OCI-LY1 (cell line): ENCODE measurements around the gene PAPOLA.
A peak's percentile ranks its signal among the peaks of the same experiment; 100 is the strongest.

Source experiments
- H2AFZ ChIP-seq: fragments of 200-600 bp; sonication (generic), shearing (Covaris generic); 2 replicates; pipeline ENCODE4 v1.6.0; 2014; ENCODE audit warnings: antibody characterized with exemption, mild to moderate bottlenecking, low read length
- H3F3A ChIP-seq: fragments of 200-600 bp; sonication (generic), shearing (Covaris generic); 2 replicates; pipeline ENCODE4 v1.6.0; 2014; ENCODE audit warnings: mild to moderate bottlenecking, antibody characterized with exemption, low read length, moderate library complexity; ENCODE audit not compliant: insufficient read depth
- H3K27ac ChIP-seq: fragments of 200-600 bp; sonication (generic); 2 replicates; pipeline ENCODE4 v1.5.1; 2014; ENCODE audit warnings: low read length, mixed run types, mild to moderate bottlenecking, low read depth; ENCODE audit not compliant: poor library complexity, severe bottlenecking
- H3K27me3 ChIP-seq: fragments of 200-600 bp; sonication (generic); 2 replicates; pipeline ENCODE4 v1.6.0; 2014; ENCODE audit warnings: antibody characterized with exemption, mild to moderate bottlenecking, low read length, moderate library complexity; ENCODE audit not compliant: insufficient read depth
- H3K36me3 ChIP-seq: fragments of 200-600 bp; sonication (generic); 2 replicates; pipeline ENCODE4 v1.6.1; 2014; ENCODE audit warnings: mild to moderate bottlenecking, antibody characterized with exemption, low read length, moderate library complexity, mixed read lengths; ENCODE audit not compliant: insufficient read depth
- H3K4me1 ChIP-seq: fragments of 200-600 bp; sonication (generic); 2 replicates; pipeline ENCODE4 v1.5.1; 2014; ENCODE audit warnings: mild to moderate bottlenecking, low read length, moderate library complexity; ENCODE audit not compliant: insufficient read depth, severe bottlenecking
- H3K4me2 ChIP-seq: fragments of 200-600 bp; sonication (generic), shearing (Covaris generic); 2 replicates; pipeline ENCODE4 v1.6.1; 2014; ENCODE audit warnings: low read length
- H3K4me3 ChIP-seq: fragments of 200-600 bp; sonication (generic); 2 replicates; pipeline ENCODE4 v1.5.1; 2014; ENCODE audit warnings: low read length, low read depth, mild to moderate bottlenecking, mixed read lengths; ENCODE audit not compliant: poor library complexity, severe bottlenecking
- H3K79me2 ChIP-seq: fragments of 200-600 bp; shearing (Covaris generic); 2 replicates; pipeline ENCODE4 v1.6.1; 2016; ENCODE audit warnings: mixed run types, low read length, mixed read lengths; ENCODE audit not compliant: insufficient read depth
- H3K9ac ChIP-seq: fragments of 200-600 bp; sonication (generic), shearing (Covaris generic); 2 replicates; pipeline ENCODE4 v1.6.1; 2014; ENCODE audit warnings: mild to moderate bottlenecking, low read length, mixed read lengths
- H3K9me2 ChIP-seq: fragments of 200-600 bp; sonication (generic), shearing (Covaris generic); 2 replicates; pipeline ENCODE4 v1.6.1; 2014; ENCODE audit warnings: low read depth, mild to moderate bottlenecking, low read length, mixed read lengths
- H3K9me3 ChIP-seq: fragments of 200-600 bp; shearing (Covaris generic); 2 replicates; pipeline ENCODE4 v1.6.1; 2014; ENCODE audit warnings: low read length, mixed read lengths
- H4K20me1 ChIP-seq: fragments of 200-600 bp; sonication (generic), shearing (Covaris generic); 2 replicates; pipeline ENCODE4 v1.6.0; 2016; ENCODE audit warnings: mild to moderate bottlenecking, low read length; ENCODE audit not compliant: insufficient read depth
- EZH2 ChIP-seq: fragments of 200-600 bp; sonication (generic), shearing (Covaris generic); IDR thresholded peaks from 2 replicates; pipeline ENCODE4 v1.8.0; 2017; ENCODE audit warnings: borderline replicate concordance, mixed run types, mild to moderate bottlenecking, antibody characterized with exemption, low read length, moderate library complexity, mixed read lengths
- TF ChIP-seq, protein P1 (sequence below): fragments of 200-600 bp; sonication (generic), shearing (Covaris generic); IDR thresholded peaks from 2 replicates; pipeline ENCODE4 v1.5.1; 2017; ENCODE audit warnings: mild to moderate bottlenecking, antibody characterized with exemption, low read length, moderate library complexity, mixed read lengths

Gene PAPOLA

DNA sequence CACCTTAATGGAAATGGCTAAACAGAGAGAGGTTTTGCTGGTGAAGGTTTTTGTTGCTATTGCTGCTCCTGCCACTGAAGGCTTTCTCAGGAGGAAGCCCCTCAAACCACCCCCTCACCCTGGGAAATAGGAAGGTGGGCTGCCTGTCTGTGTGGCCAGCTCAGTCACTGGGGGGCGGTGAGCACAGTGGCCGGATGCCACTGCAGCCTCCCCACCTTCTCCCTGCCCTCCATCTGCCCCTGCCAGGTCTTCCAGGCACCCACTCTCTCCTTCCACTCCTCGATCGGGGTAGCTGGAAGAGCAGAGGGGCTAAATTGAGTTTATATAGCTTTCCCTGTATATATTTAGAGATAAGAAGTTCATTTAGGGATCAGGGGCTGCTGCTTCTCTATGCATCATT lies 80.8 kb downstream of the PAPOLA start:
- H3F3A ChIP-seq, result no peaks in the 10 kb centered on the region
- no peaks in the 10 kb centered on the region for H3K4me1 ChIP-seq
- no peak overlapping the region for H2AFZ ChIP-seq
- H3K79me2 ChIP-seq, result no peaks in the 10 kb centered on the region
- H4K20me1 ChIP-seq, result no peaks in the 10 kb centered on the region
- no peak for TF ChIP-seq EZH2
- TF ChIP-seq, protein P1, sequence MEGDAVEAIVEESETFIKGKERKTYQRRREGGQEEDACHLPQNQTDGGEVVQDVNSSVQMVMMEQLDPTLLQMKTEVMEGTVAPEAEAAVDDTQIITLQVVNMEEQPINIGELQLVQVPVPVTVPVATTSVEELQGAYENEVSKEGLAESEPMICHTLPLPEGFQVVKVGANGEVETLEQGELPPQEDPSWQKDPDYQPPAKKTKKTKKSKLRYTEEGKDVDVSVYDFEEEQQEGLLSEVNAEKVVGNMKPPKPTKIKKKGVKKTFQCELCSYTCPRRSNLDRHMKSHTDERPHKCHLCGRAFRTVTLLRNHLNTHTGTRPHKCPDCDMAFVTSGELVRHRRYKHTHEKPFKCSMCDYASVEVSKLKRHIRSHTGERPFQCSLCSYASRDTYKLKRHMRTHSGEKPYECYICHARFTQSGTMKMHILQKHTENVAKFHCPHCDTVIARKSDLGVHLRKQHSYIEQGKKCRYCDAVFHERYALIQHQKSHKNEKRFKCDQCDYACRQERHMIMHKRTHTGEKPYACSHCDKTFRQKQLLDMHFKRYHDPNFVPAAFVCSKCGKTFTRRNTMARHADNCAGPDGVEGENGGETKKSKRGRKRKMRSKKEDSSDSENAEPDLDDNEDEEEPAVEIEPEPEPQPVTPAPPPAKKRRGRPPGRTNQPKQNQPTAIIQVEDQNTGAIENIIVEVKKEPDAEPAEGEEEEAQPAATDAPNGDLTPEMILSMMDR, result no peak
- no peaks in the 10 kb centered on the region for H3K9me3 ChIP-seq
- H3K36me3 ChIP-seq, result no peaks in the 10 kb centered on the region
- no peaks in the 10 kb centered on the region for H3K27me3 ChIP-seq
- no peak overlapping the region for H3K4me3 ChIP-seq
- no peak overlapping the region for H3K4me2 ChIP-seq
- H3K9ac ChIP-seq, result no peak overlapping the region
- H3K27ac ChIP-seq, result no peak overlapping the region
- H3K9me2 ChIP-seq, result no peaks in the 10 kb centered on the region

DNA sequence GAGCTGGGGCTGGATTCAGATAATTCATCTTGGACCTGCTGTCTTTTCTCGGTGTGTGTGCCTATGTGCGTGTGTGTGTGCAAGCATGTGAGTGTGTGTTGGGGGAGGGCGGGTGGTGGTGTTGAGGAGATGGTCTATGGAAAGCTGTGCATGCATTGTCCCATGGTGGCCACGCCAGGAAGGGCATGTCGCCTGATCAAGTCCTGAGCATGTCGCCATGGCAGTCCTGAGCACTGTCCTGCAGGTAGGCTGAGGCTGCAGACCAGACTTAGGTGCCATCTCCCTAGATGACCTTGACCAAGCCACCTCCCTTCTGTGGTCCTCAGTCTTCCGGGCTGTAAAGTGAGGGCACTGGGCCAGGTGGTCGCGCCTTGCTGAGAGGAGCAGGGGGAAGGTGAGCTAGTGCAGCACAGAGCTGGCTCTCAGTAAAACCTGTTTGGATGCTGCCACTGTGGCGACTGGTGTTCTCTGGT lies 81.4 kb downstream of the PAPOLA start:
- Histone ChIP-seq H3K79me2 (no peaks in the 10 kb centered on the region), H3K4me3 (no peak overlapping the region)

DNA sequence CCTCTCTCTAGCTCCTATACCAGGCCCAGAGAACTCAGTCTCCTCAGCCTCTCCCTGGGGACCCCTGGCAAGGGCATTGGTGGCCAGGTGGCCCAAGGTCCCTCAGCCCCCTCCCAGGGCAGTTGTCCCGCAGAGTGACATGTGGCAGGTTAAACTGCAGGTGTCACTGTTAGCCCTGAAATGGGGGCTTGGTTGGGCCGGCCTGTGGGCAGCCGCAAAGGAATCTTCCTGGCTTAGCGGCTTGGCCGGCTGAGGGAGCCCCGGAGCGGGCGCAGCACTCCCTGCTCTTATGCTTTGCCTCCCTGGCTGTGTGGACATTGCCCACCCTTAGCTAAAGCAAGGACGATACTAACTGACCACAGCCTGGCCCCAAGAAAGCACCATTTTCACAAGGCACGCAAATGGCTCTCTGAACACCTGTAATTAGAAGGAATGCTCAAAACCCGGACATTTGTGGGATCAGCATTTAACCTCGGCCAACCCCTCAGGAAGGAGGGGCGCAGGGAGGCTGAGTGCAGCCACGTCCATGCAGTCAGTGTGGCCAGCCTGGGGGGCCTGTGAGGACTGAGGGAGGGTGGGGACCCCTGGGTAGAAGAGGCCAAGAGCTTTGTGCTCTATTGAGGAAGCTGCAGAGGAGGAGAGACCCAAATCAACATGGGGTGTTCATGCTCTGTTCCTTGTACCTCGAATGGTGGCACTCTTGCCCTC lies 82.2 kb downstream of the PAPOLA start:
- H3K4me2 ChIP-seq, result no peak overlapping the region
- H4K20me1 ChIP-seq, result no peaks in the 10 kb centered on the region
- no peaks in the 10 kb centered on the region for H3K36me3 ChIP-seq
- H3K4me3 ChIP-seq, result no peak overlapping the region
- no peak overlapping the region for H3K27ac ChIP-seq
- H3K9ac ChIP-seq, result no peak overlapping the region
- no peaks in the 10 kb centered on the region for H3K79me2 ChIP-seq
- H3K27me3 ChIP-seq, result no peaks in the 10 kb centered on the region
- no peaks in the 10 kb centered on the region for H3F3A ChIP-seq
- no peaks in the 10 kb centered on the region for H3K4me1 ChIP-seq
- TF ChIP-seq EZH2, result no peak
- TF ChIP-seq, protein P1, result peak; percentile 68
- no peaks in the 10 kb centered on the region for H3K9me2 ChIP-seq
- H2AFZ ChIP-seq, result no peak overlapping the region
- no peaks in the 10 kb centered on the region for H3K9me3 ChIP-seq

More for the DNA sequence above, 81.4 kb downstream of the PAPOLA start:
- Histone ChIP-seq H3K9ac (no peak overlapping the region), H3K36me3 (no peaks in the 10 kb centered on the region), H3K9me3 (no peaks in the 10 kb centered on the region), H3K27ac (no peak overlapping the region), H2AFZ (no peak overlapping the region), H3K27me3 (no peaks in the 10 kb centered on the region), H3K9me2 (no peaks in the 10 kb centered on the region), H3F3A (no peaks in the 10 kb centered on the region), H4K20me1 (no peaks in the 10 kb centered on the region), H3K4me2 (no peak overlapping the region), H3K4me1 (no peaks in the 10 kb centered on the region)
- no peak for TF ChIP-seq EZH2
- TF ChIP-seq, protein P1, result no peak
